Measurements from ENCODE around the gene DNAJC5G. TPM values are rescaled to one million over a fixed set of nuclear protein-coding genes. Genes with fewer than 3 reads are reported as not detected.

The DNAJC5G gene
- not detected in 2 replicates for total RNA-seq

- intact Hi-C loops (cut with micrococcal nuclease), result no loop called here
- Mint-ChIP-seq H3K27ac (no peak within 1 kb of the TSS), H3K4me3 (no peak within 1 kb of the TSS), H3K36me3 (ENCODE audit: low read depth) (no peaks in the 10 kb centered on the region), H3K4me1 (peaks cover 4% of the 10 kb centered on the region), H3K9me3 (no peaks in the 10 kb centered on the region), H3K27me3 (peaks cover 16% of the 10 kb centered on the region)
- DNase-seq, result no peak
Measured at GRCh38 chr2:27275211-27276150, at the start of gene DNAJC5G. Gene DNAJC5G (plus strand): TSS chr2:27275433. CDS start chr2:27276729, 1,296 bp downstream.

GRCh38 chr2:27225526-27225925, 49.7 kb upstream of the DNAJC5G start:
- no peak for DNase-seq
- no peaks in the 10 kb centered on the region for H3K9me3 Mint-ChIP-seq
- no peak overlapping the region for H3K27ac Mint-ChIP-seq
- no peak overlapping the region for H3K4me3 Mint-ChIP-seq
- H3K27me3 Mint-ChIP-seq, result no peaks in the 10 kb centered on the region
- peaks cover 71% of the 10 kb centered on the region for H3K36me3 Mint-ChIP-seq (ENCODE audit: low read depth)
- intact Hi-C loops (cut with micrococcal nuclease), result no loop called here
- peaks cover 4% of the 10 kb centered on the region for H3K4me1 Mint-ChIP-seq

- no peak overlapping the region for H3K4me3 Mint-ChIP-seq
- intact Hi-C loops (cut with micrococcal nuclease), result no loop called here
- no peaks in the 10 kb centered on the region for H3K4me1 Mint-ChIP-seq
- H3K27me3 Mint-ChIP-seq, result no peaks in the 10 kb centered on the region
- no peak for DNase-seq
- H3K27ac Mint-ChIP-seq, result no peak overlapping the region
- H3K9me3 Mint-ChIP-seq, result no peaks in the 10 kb centered on the region
- peaks cover 76% of the 10 kb centered on the region for H3K36me3 Mint-ChIP-seq (ENCODE audit: low read depth)
Measured at GRCh38 chr2:27227501-27227900, 47.7 kb upstream of the DNAJC5G start.

GRCh38 chr2:27231921-27232320, 43.3 kb upstream of the DNAJC5G start:
- Mint-ChIP-seq H3K27ac (no peak overlapping the region), H3K4me3 (no peak overlapping the region), H3K4me1 (no peaks in the 10 kb centered on the region), H3K36me3 (ENCODE audit: low read depth) (peaks cover 79% of the 10 kb centered on the region), H3K27me3 (no peaks in the 10 kb centered on the region), H3K9me3 (no peaks in the 10 kb centered on the region)
- DNase-seq, result no peak
- intact Hi-C loops (cut with micrococcal nuclease), result no loop called here

GRCh38 chr2:27233341-27233740, 41.9 kb upstream of the DNAJC5G start:
- H3K4me3 Mint-ChIP-seq, result no peak overlapping the region
- peaks cover 79% of the 10 kb centered on the region for H3K36me3 Mint-ChIP-seq (ENCODE audit: low read depth)
- H3K27me3 Mint-ChIP-seq, result no peaks in the 10 kb centered on the region
- H3K27ac Mint-ChIP-seq, result no peak overlapping the region
- no peak for DNase-seq
- no peaks in the 10 kb centered on the region for H3K9me3 Mint-ChIP-seq
- H3K4me1 Mint-ChIP-seq, result no peaks in the 10 kb centered on the region
- intact Hi-C loops (cut with micrococcal nuclease), result no loop called here

GRCh38 chr2:27236136-27236535, 39.1 kb upstream of the DNAJC5G start:
- no peak overlapping the region for H3K27ac Mint-ChIP-seq
- peaks cover under 1% of the 10 kb centered on the region for H3K4me1 Mint-ChIP-seq
- intact Hi-C loops (cut with micrococcal nuclease), result no loop called here
- no peak for DNase-seq
- H3K4me3 Mint-ChIP-seq, result no peak overlapping the region
- H3K9me3 Mint-ChIP-seq, result no peaks in the 10 kb centered on the region
- H3K27me3 Mint-ChIP-seq, result no peaks in the 10 kb centered on the region
- peaks cover 83% of the 10 kb centered on the region for H3K36me3 Mint-ChIP-seq (ENCODE audit: low read depth)

- Mint-ChIP-seq H3K4me3 (no peak overlapping the region), H3K9me3 (no peaks in the 10 kb centered on the region), H3K36me3 (ENCODE audit: low read depth) (peaks cover 83% of the 10 kb centered on the region), H3K27me3 (no peaks in the 10 kb centered on the region), H3K4me1 (peaks cover 5% of the 10 kb centered on the region), H3K27ac (no peak overlapping the region)
- intact Hi-C loops (cut with micrococcal nuclease), result no loop called here
- no peak for DNase-seq
Measured at GRCh38 chr2:27236626-27237025, 38.6 kb upstream of the DNAJC5G start.

- no peak overlapping the region for H3K4me3 Mint-ChIP-seq
- no peak for DNase-seq
- H3K9me3 Mint-ChIP-seq, result no peaks in the 10 kb centered on the region
- H3K36me3 Mint-ChIP-seq (ENCODE audit: low read depth), result peaks cover 81% of the 10 kb centered on the region
- intact Hi-C loops (cut with micrococcal nuclease), result no loop called here
- no peak overlapping the region for H3K27ac Mint-ChIP-seq
- H3K27me3 Mint-ChIP-seq, result no peaks in the 10 kb centered on the region
- H3K4me1 Mint-ChIP-seq, result peaks cover 5% of the 10 kb centered on the region
Measured at GRCh38 chr2:27237341-27237945, 37.8 kb upstream of the DNAJC5G start.

GRCh38 chr2:27238976-27239375, 36.3 kb upstream of the DNAJC5G start:
- no peaks in the 10 kb centered on the region for H3K27me3 Mint-ChIP-seq
- H3K36me3 Mint-ChIP-seq (ENCODE audit: low read depth), result peaks cover 81% of the 10 kb centered on the region
- no peak overlapping the region for H3K4me3 Mint-ChIP-seq
- intact Hi-C loops (cut with micrococcal nuclease), result no loop called here
- no peaks in the 10 kb centered on the region for H3K9me3 Mint-ChIP-seq
- DNase-seq, result no peak
- H3K4me1 Mint-ChIP-seq, result peaks cover 5% of the 10 kb centered on the region
- no peak overlapping the region for H3K27ac Mint-ChIP-seq

GRCh38 chr2:27240406-27240805, 34.8 kb upstream of the DNAJC5G start:
- DNase-seq, result no peak
- Mint-ChIP-seq H3K9me3 (no peaks in the 10 kb centered on the region), H3K4me3 (no peak overlapping the region), H3K27me3 (no peaks in the 10 kb centered on the region), H3K27ac (no peak overlapping the region), H3K36me3 (ENCODE audit: low read depth) (peaks cover 73% of the 10 kb centered on the region), H3K4me1 (peaks cover 5% of the 10 kb centered on the region)
- intact Hi-C loops (cut with micrococcal nuclease), result no loop called here

GRCh38 chr2:27241761-27242613, 33.2 kb upstream of the DNAJC5G start:
- Mint-ChIP-seq H3K4me1 (peaks cover 5% of the 10 kb centered on the region), H3K36me3 (ENCODE audit: low read depth) (peaks cover 63% of the 10 kb centered on the region), H3K4me3 (no peak overlapping the region), H3K27me3 (no peaks in the 10 kb centered on the region), H3K27ac (no peak overlapping the region), H3K9me3 (no peaks in the 10 kb centered on the region)
- intact Hi-C loops (cut with micrococcal nuclease), result no loop called here
- DNase-seq, result no peak

- Mint-ChIP-seq H3K4me1 (peaks cover 5% of the 10 kb centered on the region), H3K4me3 (no peak overlapping the region), H3K27ac (no peak overlapping the region), H3K36me3 (ENCODE audit: low read depth) (peaks cover 59% of the 10 kb centered on the region), H3K27me3 (no peaks in the 10 kb centered on the region), H3K9me3 (no peaks in the 10 kb centered on the region)
- DNase-seq, result no peak
- intact Hi-C loops (cut with micrococcal nuclease), result no loop called here
Measured at GRCh38 chr2:27242614-27242951, 32.6 kb upstream of the DNAJC5G start.

GRCh38 chr2:27243391-27244130, 31.7 kb upstream of the DNAJC5G start:
- Mint-ChIP-seq H3K27ac (no peak overlapping the region), H3K9me3 (no peaks in the 10 kb centered on the region), H3K36me3 (ENCODE audit: low read depth) (peaks cover 50% of the 10 kb centered on the region), H3K27me3 (peaks cover 2% of the 10 kb centered on the region), H3K4me3 (no peak overlapping the region), H3K4me1 (peaks cover 5% of the 10 kb centered on the region)
- intact Hi-C loops (cut with micrococcal nuclease), result no loop called here
- no peak for DNase-seq

Measured in activated CD4-positive, alpha-beta T cell treated with anti-CD3 and anti-CD28 coated beads, Interleukin-2, amount 10 ng/mL, durations not matched to agents 24 days and 14 days (primary cell).